GM21367 (cell line): ENCODE data around the gene ACO1.

ENCODE experiments used
- ATAC-seq: cut with Tn5 transposase; IDR thresholded peaks from one replicate; pipeline ENCODE4 v1.9.1; 2021; ENCODE audit not compliant: unreplicated experiment

ACO1 gene

DNA sequence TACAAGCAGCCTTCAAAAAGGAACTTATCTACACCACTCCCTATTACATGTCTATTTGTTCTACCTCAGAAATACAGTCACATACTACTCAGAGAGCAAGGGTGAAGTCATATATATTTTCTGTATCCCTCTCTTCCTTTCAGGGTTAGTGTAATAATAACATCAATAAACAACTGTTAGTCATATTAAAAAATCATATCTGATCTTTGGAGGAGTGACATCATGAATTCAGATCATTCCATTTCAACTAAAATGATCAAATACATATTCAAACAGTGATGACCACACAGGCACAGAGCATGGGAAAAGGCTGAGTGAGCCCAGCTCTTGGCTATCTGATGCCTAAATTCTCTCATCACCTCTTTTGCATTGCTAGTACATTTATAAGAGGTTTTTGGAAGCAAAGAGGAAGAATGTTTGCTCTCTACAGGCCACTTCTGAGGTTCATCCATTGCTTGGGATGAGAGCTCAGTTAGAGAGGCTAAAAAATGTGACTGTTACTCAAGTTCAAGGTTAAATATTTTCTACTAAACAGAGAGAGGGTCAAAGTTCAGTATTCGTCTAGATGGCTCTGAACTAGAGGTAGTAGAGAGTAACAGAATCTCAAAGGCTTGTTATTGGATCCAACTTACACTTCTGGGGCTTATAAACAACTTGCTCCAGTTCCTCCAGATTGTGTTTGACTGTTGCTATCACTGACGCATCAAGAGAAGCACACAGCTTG lies 102.6 kb downstream of the ACO1 start:
- no peak for ATAC-seq

DNA sequence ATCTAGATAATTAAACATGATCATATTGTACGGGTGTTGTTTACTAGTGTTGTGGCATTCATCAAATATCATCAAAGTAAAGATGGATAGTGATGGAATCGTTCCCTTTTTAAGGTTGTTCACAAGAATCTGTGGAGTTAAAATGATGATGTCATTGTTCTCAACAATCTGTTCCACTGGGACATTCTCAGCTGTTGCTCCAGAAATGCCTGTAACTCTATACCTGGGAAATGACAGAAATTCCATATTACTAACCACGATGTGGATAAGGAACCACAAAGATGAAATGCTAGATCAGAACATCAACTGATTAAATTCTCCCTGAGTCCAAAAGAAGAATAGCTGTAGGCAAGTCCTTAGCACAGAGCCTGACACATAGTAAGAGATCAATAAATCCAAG lies 103.5 kb downstream of the ACO1 start:
- ATAC-seq, result no peak

DNA sequence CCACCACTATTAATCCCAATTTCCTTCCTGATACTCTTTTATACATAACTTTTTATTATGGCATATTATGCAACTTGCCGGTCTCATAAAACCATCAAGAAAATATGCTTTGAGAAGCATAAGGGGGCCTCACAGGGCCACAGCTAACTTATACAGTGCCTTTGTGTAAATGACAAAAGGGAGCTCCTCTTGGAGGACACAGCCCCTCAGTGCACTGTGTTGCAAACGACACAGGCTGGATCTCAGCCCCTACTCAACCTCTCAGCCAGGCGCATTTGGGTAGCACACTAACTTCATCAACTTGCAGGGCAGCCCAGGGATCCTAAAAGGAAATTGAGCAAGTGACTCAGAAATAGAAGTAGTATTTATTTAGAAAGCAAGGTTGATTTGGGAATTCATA lies 106.2 kb downstream of the ACO1 start:
- no peak for ATAC-seq

DNA sequence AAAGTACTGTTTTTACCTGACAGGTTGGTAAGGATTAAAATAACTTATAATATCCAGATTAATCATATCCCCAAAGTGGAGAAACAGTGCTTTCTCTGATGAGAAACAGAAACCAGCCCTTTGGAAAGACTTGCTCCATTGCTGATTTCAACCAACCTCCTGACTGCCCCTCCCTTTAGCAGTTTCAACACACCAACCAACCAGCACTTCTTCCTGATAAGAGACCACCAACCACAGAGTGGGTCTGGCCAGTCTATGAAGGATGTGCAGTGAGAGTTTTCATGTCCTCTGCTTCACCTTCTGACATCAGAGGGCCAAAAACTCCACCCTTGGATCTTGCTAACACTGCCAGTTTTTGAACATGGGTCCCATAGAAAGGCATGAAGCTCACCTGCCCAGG lies 113.5 kb downstream of the ACO1 start:
- ATAC-seq, result no peak

DNA sequence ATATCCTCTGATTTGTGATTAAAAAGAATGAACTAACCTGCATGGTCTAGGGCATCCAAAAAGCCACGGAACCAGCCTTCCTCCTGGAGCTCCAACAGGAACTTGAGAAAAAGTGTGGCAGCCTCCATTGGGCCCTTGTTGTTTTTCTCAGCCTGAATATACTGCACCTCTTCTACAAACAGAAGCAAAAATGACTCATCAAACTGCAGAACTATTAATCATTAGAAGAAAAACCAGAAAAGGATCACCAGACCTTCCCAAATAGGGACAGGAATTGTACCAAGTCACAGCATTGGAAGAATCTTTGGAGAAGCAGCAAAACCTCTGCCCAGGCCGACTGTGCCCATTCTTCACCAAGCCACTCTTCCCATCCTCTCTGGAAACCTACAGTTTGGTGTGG lies 116.3 kb downstream of the ACO1 start:
- no peak for ATAC-seq

DNA sequence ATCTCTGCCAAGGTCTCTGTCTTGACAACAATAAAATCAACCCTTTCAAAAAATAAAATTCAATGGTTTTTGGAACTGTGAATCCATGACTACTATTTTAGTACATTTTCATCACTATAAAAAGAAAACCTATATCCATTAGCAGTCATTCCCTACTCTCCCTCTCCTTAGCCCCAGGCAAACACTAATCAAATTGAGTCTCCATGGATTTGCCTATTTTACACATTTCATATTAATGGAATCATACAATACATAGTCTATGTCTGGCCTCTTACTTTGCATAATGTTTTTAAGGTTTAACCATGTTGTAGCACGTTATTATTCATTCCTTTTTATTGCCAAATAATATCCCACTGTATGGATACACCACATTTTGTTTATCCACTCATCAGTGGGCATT lies 117.4 kb downstream of the ACO1 start:
- no peak for ATAC-seq

DNA sequence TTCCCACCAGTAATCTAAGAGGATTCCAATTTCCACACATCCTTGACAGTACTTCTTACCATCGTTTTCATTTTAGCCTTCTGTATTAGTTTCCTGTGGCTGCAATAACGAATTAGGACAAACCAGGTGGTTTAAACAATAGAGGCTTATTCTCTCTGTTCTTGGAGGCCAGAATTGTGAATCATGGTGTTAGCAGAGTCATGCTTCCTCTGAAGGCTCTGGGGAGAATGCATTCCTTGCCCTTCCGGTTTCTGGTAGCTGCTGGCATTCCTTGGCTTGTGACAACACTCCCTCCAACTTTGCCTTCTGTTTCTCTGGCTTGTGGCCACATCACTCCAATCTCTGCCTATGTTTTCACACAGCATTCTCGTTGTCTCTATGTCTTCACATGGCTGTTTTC lies 118.0 kb downstream of the ACO1 start:
- ATAC-seq, result no peak

DNA sequence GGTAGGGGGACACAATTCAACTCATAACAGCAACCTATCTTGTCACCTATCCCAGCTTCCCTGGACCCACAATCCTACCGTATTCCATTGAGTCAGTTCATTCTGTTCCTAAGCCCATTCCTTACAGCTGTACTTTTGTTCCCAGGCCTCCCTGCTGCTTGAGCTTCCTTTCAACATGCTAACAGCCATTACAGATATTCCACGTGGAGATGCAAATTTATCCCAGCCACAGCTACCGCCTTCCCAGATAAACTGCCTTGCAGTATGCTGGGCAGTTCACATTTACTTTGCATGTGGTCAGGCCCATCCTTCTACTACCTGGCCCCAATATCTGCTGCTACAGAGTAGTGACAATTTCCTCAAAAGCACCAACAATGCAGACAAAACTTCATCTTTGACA lies 118.6 kb downstream of the ACO1 start:
- ATAC-seq, result no peak
